Measurements from ENCODE around the gene CCDC82.

The CCDC82 gene

DNA sequence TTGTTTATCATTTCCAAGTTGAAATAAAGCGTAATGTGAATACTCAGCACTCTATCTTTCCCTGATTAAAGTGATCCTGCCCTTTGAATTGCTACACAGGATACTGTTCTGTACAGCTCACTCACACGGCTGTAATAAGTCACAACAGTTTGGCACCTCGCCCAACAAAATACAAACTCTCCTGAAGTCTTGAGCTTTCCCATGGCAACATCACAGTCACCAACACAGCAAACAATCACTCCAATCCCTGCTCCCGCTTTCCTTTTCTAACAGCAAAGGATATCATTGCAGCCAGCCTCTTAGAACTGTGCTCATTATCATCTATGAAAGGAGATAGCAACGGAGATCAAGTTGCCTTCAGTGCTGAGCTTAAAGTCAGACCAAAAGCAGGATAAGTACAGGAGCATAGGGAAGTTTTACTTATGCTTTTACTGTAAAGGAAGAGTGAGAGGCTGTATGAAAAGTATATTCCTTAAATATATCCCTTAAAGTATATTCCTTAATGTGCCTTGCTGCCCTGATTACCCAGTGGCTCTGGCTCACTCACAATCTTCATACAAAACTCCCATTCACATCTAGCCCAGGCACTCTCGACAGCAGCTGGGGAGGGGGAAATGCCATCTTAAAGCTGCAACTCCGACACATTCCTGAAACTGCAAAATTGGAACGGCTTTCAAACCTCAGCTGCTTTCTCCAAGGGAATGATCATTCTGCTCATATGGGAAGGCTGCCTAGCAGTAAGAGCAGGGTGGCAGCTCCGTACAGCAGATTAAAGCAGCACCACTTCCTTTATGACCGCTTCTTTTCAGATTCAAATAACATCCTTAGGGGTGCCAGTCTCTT, 82.6 kb downstream of the CCDC82 start:
- peak; percentile 50 to 74 (median 58) for DNase-seq

- DNase-seq, result no peak
Measured at GRCh38 chr11:96306600-96306932, 83.1 kb downstream of the CCDC82 start.

DNA sequence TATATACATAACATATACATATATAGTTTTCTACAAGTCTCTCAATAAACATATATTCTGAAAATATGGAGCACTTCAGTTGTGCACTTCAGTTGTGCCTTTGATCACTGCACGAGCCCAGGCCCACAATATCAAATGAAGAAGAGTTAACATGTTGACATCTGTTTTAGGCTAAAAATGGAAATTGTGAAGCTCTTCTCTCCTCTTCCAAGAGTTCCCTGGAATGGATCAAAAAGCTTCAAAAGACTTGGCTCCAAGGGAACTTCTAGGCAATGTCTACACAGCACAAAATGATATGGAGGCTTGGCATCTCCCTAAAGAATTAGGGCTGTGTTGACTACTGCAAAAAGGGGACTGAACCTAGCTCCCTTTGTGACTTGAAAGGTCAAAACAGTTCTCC, 83.6 kb downstream of the CCDC82 start:
- DNase-seq, result no peak

GRCh38 chr11:96303980-96304379, 85.7 kb downstream of the CCDC82 start:
- no peak for DNase-seq

GRCh38 chr11:96303064-96303463, 86.6 kb downstream of the CCDC82 start:
- peak; percentile 22 to 84 (median 55) for DNase-seq
